Neutrophil (primary cell): Measurements from ENCODE around the gene FAM120A.

Experiments
- H3K27ac ChIP-seq: fragments of 200-600 bp; sonication (generic); 2 replicates; pipeline ENCODE4 v1.5.1; 2016; ENCODE audit warnings: mild to moderate bottlenecking, moderate library complexity
- H3K27me3 ChIP-seq: fragments of 200-600 bp; sonication (generic); 2 replicates; pipeline ENCODE4 v1.6.0; 2016; ENCODE audit warnings: mild to moderate bottlenecking
- H3K36me3 ChIP-seq: fragments of 200-600 bp; sonication (generic); 2 replicates; pipeline ENCODE4 v1.5.1; 2017
- H3K4me1 ChIP-seq, 2 experiments: fragments of 200-600 bp in 1 of 2; sonication (generic) in 1 of 2; 1 replicate in 1 of 2; 2 replicates in 1 of 2; pipeline versions ENCODE4 v1.5.1 to v1.6.1; 2013 to 2016; ENCODE audit warnings: low read depth in 1 of 2, low read length in 1 of 2, mild to moderate bottlenecking in 1 of 2, moderate library complexity in 1 of 2; ENCODE audit not compliant: control insufficient read depth in 1 of 2, insufficient read depth in 1 of 2
- H3K4me3 ChIP-seq, 2 experiments: fragments of 200-600 bp in 1 of 2; sonication (generic) in 1 of 2; 1 replicate in 1 of 2; 2 replicates in 1 of 2; pipeline ENCODE4 v1.5.1; 2013 to 2016; ENCODE audit warnings: low read depth in 1 of 2, low read length in 1 of 2, mild to moderate bottlenecking in 1 of 2, moderate library complexity in 1 of 2
- H3K9me3 ChIP-seq: fragments of 200-600 bp; sonication (generic); 2 replicates; pipeline ENCODE4 v1.5.1; 2016
- TF ChIP-seq, protein P1 (sequence below): fragments of 200-600 bp; sonication (generic); IDR thresholded peaks from 2 replicates; pipeline ENCODE4 v1.5.1; 2016; ENCODE audit warnings: antibody characterized with exemption

The FAM120A gene

DNA sequence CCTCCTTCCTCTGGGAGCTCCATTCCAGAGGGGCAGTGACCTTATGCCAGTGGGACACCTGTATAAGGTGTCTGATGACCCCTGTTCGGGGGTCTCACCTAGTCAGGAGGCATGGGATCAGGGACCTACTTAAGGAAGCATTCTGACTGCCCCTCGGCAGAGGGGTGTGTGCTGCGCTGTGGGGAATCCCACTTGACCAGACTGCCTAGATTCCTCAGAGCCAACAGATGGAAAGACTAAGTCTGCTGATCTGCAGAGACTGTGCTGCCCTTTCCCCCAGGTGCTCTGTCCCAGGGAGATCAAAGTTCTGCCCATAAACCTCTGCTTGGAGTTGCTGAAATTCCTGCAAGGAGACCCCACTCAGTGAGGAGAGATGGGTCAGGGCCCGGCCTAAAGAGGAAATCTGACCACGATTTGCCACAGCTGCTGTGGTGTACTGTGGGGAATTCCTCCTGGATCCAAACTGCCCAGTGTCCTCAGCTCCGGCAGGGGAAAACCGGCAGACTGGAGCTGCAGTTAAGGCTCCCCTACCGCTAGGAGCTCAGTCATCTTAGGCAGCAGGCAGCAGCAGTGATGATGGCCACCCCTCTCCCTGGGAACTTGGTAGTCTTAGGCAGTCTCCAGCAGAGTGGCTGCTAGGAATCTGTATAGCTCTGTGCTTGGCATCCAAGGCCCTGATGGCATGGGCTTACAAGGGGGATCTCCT is 34.8 kb upstream of the FAM120A start:
- TF ChIP-seq, protein P1, sequence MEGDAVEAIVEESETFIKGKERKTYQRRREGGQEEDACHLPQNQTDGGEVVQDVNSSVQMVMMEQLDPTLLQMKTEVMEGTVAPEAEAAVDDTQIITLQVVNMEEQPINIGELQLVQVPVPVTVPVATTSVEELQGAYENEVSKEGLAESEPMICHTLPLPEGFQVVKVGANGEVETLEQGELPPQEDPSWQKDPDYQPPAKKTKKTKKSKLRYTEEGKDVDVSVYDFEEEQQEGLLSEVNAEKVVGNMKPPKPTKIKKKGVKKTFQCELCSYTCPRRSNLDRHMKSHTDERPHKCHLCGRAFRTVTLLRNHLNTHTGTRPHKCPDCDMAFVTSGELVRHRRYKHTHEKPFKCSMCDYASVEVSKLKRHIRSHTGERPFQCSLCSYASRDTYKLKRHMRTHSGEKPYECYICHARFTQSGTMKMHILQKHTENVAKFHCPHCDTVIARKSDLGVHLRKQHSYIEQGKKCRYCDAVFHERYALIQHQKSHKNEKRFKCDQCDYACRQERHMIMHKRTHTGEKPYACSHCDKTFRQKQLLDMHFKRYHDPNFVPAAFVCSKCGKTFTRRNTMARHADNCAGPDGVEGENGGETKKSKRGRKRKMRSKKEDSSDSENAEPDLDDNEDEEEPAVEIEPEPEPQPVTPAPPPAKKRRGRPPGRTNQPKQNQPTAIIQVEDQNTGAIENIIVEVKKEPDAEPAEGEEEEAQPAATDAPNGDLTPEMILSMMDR: no peak
- H3K27ac ChIP-seq: no peak overlapping the region

GRCh38 chr9:93417538-93417937 is 33.9 kb upstream of the FAM120A start:
- Histone ChIP-seq H3K4me3 (no peak overlapping the region), H3K36me3 (no peaks in the 10 kb centered on the region), H3K27ac (no peak overlapping the region), H3K9me3 (peaks cover 5% of the 10 kb centered on the region), H3K4me1 (no peaks in the 10 kb centered on the region), H3K27me3 (peaks cover 13% of the 10 kb centered on the region)
- TF ChIP-seq, protein P1: no peak

More for the DNA sequence above, 34.8 kb upstream of the FAM120A start:
- Histone ChIP-seq H3K4me1 (no peaks in the 10 kb centered on the region), H3K36me3 (no peaks in the 10 kb centered on the region), H3K4me3 (no peak overlapping the region), H3K9me3 (peaks cover 5% of the 10 kb centered on the region), H3K27me3 (peaks cover 13% of the 10 kb centered on the region)

DNA sequence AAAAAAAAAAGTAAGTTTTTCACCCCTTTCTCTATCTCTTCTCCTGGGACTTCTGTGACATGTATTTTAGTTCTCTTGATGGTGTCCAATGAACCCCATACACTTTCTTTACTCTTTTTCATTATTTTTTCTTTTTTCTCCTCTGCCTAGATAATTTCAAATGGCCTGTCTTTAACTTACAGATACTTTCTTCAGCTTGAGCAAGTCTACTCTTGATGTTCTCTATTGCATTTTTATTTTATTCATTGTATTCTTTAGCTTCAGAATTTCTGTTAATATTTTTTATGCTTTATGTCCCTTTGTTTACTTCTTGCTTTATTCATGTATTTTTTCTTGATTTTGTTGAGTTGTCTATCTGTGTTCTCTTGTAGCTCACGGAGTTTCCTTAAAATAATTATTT is 32.5 kb upstream of the FAM120A start:
- Histone ChIP-seq H3K9me3 (peaks cover 5% of the 10 kb centered on the region), H3K4me1 (no peaks in the 10 kb centered on the region), H3K27ac (no peak overlapping the region), H3K4me3 (no peak overlapping the region), H3K27me3 (peaks cover 13% of the 10 kb centered on the region), H3K36me3 (no peaks in the 10 kb centered on the region)
- TF ChIP-seq, protein P1: no peak

DNA sequence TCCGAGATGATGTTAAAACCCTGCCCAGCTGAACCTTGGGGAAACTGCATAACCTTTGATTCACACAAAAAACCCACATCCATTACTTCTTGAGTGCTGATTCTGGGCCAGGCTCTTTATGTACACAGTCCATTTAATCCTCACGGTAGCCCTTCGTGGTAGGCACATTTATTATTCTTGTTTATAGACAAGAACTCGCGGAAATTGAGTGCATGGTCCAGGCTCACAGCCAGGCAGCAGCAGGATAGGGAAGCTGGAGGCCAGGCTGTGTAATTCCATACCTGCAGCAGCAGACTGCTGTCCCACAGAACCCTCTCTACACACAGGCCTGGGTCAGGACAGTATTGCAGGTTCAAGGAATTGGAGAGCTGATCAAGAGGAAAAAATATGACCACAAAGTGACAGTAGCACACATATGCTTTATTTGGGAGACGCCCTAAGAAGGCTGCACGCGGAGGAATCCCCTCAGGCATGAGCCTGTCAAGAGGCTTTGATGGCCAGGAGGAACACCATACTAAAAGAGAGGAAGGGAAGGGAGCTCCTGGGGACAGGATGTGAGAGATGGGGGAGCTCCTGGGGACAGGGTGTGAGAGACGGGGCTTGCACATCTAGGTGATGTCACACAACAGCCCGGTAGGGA is 28.4 kb upstream of the FAM120A start:
- Histone ChIP-seq H3K27me3 (no peaks in the 10 kb centered on the region), H3K36me3 (no peaks in the 10 kb centered on the region), H3K4me3 (no peak overlapping the region), H3K4me1 (no peaks in the 10 kb centered on the region), H3K9me3 (peaks cover 5% of the 10 kb centered on the region), H3K27ac (no peak overlapping the region)
- TF ChIP-seq, protein P1: no peak

- TF ChIP-seq, protein P1: no peak
- no peaks in the 10 kb centered on the region for H3K36me3 ChIP-seq
Observed at GRCh38 chr9:93427655-93428379, 23.7 kb upstream of the FAM120A start.

More at GRCh38 chr9:93427655-93428379, 23.7 kb upstream of the FAM120A start:
- no peaks in the 10 kb centered on the region for H3K4me1 ChIP-seq
- no peaks in the 10 kb centered on the region for H3K27me3 ChIP-seq
- H3K4me3 ChIP-seq: no peak overlapping the region
- H3K27ac ChIP-seq: no peak overlapping the region
- no peaks in the 10 kb centered on the region for H3K9me3 ChIP-seq
